Vagina (tissue), 2 donors: Measurements from ENCODE around the gene EPM2AIP1.

ENCODE experiments used
- POLR2A ChIP-seq, 2 donors: fragments of 450-650 bp; IDR thresholded peaks; one replicate each; pipeline ENCODE4 v1.6.1; 2017; ENCODE audit warnings: antibody characterized with exemption in 2 of 2, mild to moderate bottlenecking in 2 of 2, moderate library complexity in 2 of 2
- TF ChIP-seq, protein P1 (sequence below), 3 experiments: fragments of 450-650 bp in 2 of 3; fragments of 200-600 bp in 1 of 3; sonication (generic) in 1 of 3; IDR thresholded peaks; one replicate each; pipeline ENCODE4 v1.5.1; 2017 to 2019; ENCODE audit warnings: antibody characterized with exemption in 3 of 3, mild to moderate bottlenecking in 2 of 3, moderate library complexity in 2 of 3

DNA sequence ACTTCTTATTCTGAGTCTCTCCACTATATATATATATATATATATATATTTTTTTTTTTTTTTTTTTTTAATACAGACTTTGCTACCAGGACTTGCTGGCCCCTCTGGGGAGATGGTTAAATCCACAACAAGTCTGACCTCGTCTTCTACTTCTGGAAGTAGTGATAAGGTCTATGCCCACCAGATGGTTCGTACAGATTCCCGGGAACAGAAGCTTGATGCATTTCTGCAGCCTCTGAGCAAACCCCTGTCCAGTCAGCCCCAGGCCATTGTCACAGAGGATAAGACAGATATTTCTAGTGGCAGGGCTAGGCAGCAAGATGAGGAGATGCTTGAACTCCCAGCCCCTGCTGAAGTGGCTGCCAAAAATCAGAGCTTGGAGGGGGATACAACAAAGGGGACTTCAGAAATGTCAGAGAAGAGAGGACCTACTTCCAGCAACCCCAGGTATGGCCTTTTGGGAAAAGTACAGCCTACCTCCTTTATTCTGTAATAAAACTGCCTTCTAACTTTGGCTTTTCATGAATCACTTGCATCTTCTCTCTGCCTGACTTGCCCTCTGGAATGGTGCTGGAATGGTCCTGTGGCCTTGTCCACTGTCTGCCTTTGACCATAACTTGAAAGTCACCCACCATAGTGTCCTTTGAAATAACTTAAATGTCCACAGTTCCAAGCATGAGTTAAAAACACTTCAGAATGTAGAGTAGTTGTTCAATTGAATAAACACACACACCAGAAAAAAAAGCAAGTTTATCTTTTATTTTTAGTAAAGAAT, 32.8 kb upstream of the EPM2AIP1 start:
- TF ChIP-seq, protein P1, sequence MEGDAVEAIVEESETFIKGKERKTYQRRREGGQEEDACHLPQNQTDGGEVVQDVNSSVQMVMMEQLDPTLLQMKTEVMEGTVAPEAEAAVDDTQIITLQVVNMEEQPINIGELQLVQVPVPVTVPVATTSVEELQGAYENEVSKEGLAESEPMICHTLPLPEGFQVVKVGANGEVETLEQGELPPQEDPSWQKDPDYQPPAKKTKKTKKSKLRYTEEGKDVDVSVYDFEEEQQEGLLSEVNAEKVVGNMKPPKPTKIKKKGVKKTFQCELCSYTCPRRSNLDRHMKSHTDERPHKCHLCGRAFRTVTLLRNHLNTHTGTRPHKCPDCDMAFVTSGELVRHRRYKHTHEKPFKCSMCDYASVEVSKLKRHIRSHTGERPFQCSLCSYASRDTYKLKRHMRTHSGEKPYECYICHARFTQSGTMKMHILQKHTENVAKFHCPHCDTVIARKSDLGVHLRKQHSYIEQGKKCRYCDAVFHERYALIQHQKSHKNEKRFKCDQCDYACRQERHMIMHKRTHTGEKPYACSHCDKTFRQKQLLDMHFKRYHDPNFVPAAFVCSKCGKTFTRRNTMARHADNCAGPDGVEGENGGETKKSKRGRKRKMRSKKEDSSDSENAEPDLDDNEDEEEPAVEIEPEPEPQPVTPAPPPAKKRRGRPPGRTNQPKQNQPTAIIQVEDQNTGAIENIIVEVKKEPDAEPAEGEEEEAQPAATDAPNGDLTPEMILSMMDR (IDR thresholded peaks at IDR 0.05) = no peak
- no peak for TF ChIP-seq POLR2A (IDR thresholded peaks at IDR 0.05)
